ENCODE data around the gene FAM13A.

FAM13A gene

GRCh38 chr4:88825931-88826330, 231.1 kb downstream of the FAM13A start:
- Histone ChIP-seq H3K27me3 (ENCODE audit: control insufficient read depth, insufficient read depth, low read length) (no peaks in the 10 kb centered on the region), H3K4me1 (ENCODE audit: control insufficient read depth, insufficient read depth, low read length) (no peaks in the 10 kb centered on the region), H3K27ac (ENCODE audit: low read length) (no peak overlapping the region), H3K9me3 (ENCODE audit: control insufficient read depth, insufficient read depth, low read length) (no peaks in the 10 kb centered on the region), H3K4me3 (ENCODE audit: low read length) (no peak overlapping the region), H3K36me3 (ENCODE audit: control insufficient read depth, insufficient read depth, low read length) (no peaks in the 10 kb centered on the region)
- WGBS (ENCODE audit: insufficient coverage, insufficient read length) = no CpG with 5 or more reads among the region's 2 CpGs
- DNase-seq (ENCODE audit: low read depth, low spot score) = no peak

- H3K27ac ChIP-seq (ENCODE audit: low read length) = no peak overlapping the region
- no CpG with 5 or more reads among the region's 16 CpGs for WGBS (ENCODE audit: insufficient coverage, insufficient read length)
- peak; percentile 68 for DNase-seq (ENCODE audit: low read depth, low spot score)
Observed at GRCh38 chr4:88823058-88823919, 233.7 kb downstream of the FAM13A start.

GRCh38 chr4:88822034-88822789, 234.8 kb downstream of the FAM13A start:
- H3K4me3 ChIP-seq (ENCODE audit: low read length) = no peak overlapping the region
- no peak for DNase-seq (ENCODE audit: low read depth, low spot score)
- H3K27ac ChIP-seq (ENCODE audit: low read length) = no peak overlapping the region
- H3K9me3 ChIP-seq (ENCODE audit: control insufficient read depth, insufficient read depth, low read length) = no peaks in the 10 kb centered on the region
- no peaks in the 10 kb centered on the region for H3K36me3 ChIP-seq (ENCODE audit: control insufficient read depth, insufficient read depth, low read length)
- no peaks in the 10 kb centered on the region for H3K4me1 ChIP-seq (ENCODE audit: control insufficient read depth, insufficient read depth, low read length)
- no peaks in the 10 kb centered on the region for H3K27me3 ChIP-seq (ENCODE audit: control insufficient read depth, insufficient read depth, low read length)
- no CpG with 5 or more reads among the region's 4 CpGs for WGBS (ENCODE audit: insufficient coverage, insufficient read length)

More at GRCh38 chr4:88823058-88823919, 233.7 kb downstream of the FAM13A start:
- Histone ChIP-seq H3K4me1 (ENCODE audit: control insufficient read depth, insufficient read depth, low read length) (no peaks in the 10 kb centered on the region), H3K4me3 (ENCODE audit: low read length) (no peak overlapping the region; the same call in 1 of the 2 replicates), H3K27me3 (ENCODE audit: control insufficient read depth, insufficient read depth, low read length) (no peaks in the 10 kb centered on the region), H3K9me3 (ENCODE audit: control insufficient read depth, insufficient read depth, low read length) (no peaks in the 10 kb centered on the region), H3K36me3 (ENCODE audit: control insufficient read depth, insufficient read depth, low read length) (no peaks in the 10 kb centered on the region)

GRCh38 chr4:88821522-88821921, 235.5 kb downstream of the FAM13A start:
- no peak for DNase-seq (ENCODE audit: low read depth, low spot score)
- no peaks in the 10 kb centered on the region for H3K36me3 ChIP-seq (ENCODE audit: control insufficient read depth, insufficient read depth, low read length)
- H3K9me3 ChIP-seq (ENCODE audit: control insufficient read depth, insufficient read depth, low read length) = no peaks in the 10 kb centered on the region
- H3K27me3 ChIP-seq (ENCODE audit: control insufficient read depth, insufficient read depth, low read length) = no peaks in the 10 kb centered on the region
- no peaks in the 10 kb centered on the region for H3K4me1 ChIP-seq (ENCODE audit: control insufficient read depth, insufficient read depth, low read length)
- H3K27ac ChIP-seq (ENCODE audit: low read length) = no peak overlapping the region
- no peak overlapping the region for H3K4me3 ChIP-seq (ENCODE audit: low read length)
- WGBS (ENCODE audit: insufficient coverage, insufficient read length) = no CpG with 5 or more reads among the region's 2 CpGs

- no CpG with 5 or more reads among the region's 10 CpGs for WGBS (ENCODE audit: insufficient coverage, insufficient read length)
- Histone ChIP-seq H3K36me3 (ENCODE audit: control insufficient read depth, insufficient read depth, low read length) (no peaks in the 10 kb centered on the region), H3K4me1 (ENCODE audit: control insufficient read depth, insufficient read depth, low read length) (no peaks in the 10 kb centered on the region), H3K27ac (ENCODE audit: low read length) (no peak overlapping the region), H3K9me3 (ENCODE audit: control insufficient read depth, insufficient read depth, low read length) (no peaks in the 10 kb centered on the region), H3K4me3 (ENCODE audit: low read length) (no peak overlapping the region), H3K27me3 (ENCODE audit: control insufficient read depth, insufficient read depth, low read length) (no peaks in the 10 kb centered on the region)
- DNase-seq (ENCODE audit: low read depth, low spot score) = no peak
Observed at GRCh38 chr4:88820698-88821415, 236.1 kb downstream of the FAM13A start.

GRCh38 chr4:88819818-88820697, 236.9 kb downstream of the FAM13A start:
- Histone ChIP-seq H3K27ac (ENCODE audit: low read length) (no peak overlapping the region), H3K9me3 (ENCODE audit: control insufficient read depth, insufficient read depth, low read length) (no peaks in the 10 kb centered on the region), H3K4me1 (ENCODE audit: control insufficient read depth, insufficient read depth, low read length) (no peaks in the 10 kb centered on the region), H3K4me3 (ENCODE audit: low read length) (no peak overlapping the region), H3K36me3 (ENCODE audit: control insufficient read depth, insufficient read depth, low read length) (no peaks in the 10 kb centered on the region), H3K27me3 (ENCODE audit: control insufficient read depth, insufficient read depth, low read length) (no peaks in the 10 kb centered on the region)
- no peak for DNase-seq (ENCODE audit: low read depth, low spot score)
- no CpG with 5 or more reads among the region's 5 CpGs for WGBS (ENCODE audit: insufficient coverage, insufficient read length)

GRCh38 chr4:88818631-88819470, 238.1 kb downstream of the FAM13A start:
- Histone ChIP-seq H3K27ac (ENCODE audit: low read length) (no peak overlapping the region), H3K4me3 (ENCODE audit: low read length) (no peak overlapping the region), H3K9me3 (ENCODE audit: control insufficient read depth, insufficient read depth, low read length) (no peaks in the 10 kb centered on the region), H3K27me3 (ENCODE audit: control insufficient read depth, insufficient read depth, low read length) (no peaks in the 10 kb centered on the region), H3K36me3 (ENCODE audit: control insufficient read depth, insufficient read depth, low read length) (no peaks in the 10 kb centered on the region), H3K4me1 (ENCODE audit: control insufficient read depth, insufficient read depth, low read length) (no peaks in the 10 kb centered on the region)
- WGBS (ENCODE audit: insufficient coverage, insufficient read length) = no CpG with 5 or more reads among the region's 5 CpGs
- DNase-seq (ENCODE audit: low read depth, low spot score) = peak; percentile 33

- Histone ChIP-seq H3K4me3 (ENCODE audit: low read length) (no peak overlapping the region), H3K27me3 (ENCODE audit: control insufficient read depth, insufficient read depth, low read length) (no peaks in the 10 kb centered on the region), H3K4me1 (ENCODE audit: control insufficient read depth, insufficient read depth, low read length) (no peaks in the 10 kb centered on the region), H3K27ac (ENCODE audit: low read length) (no peak overlapping the region), H3K36me3 (ENCODE audit: control insufficient read depth, insufficient read depth, low read length) (no peaks in the 10 kb centered on the region), H3K9me3 (ENCODE audit: control insufficient read depth, insufficient read depth, low read length) (no peaks in the 10 kb centered on the region)
- no peak for DNase-seq (ENCODE audit: low read depth, low spot score)
- WGBS (ENCODE audit: insufficient coverage, insufficient read length) = no CpG with 5 or more reads among the region's 2 CpGs
Observed at GRCh38 chr4:88817740-88818139, 239.2 kb downstream of the FAM13A start.

GRCh38 chr4:88816360-88816759, 240.6 kb downstream of the FAM13A start:
- no CpG with 5 or more reads among the region's 4 CpGs for WGBS (ENCODE audit: insufficient coverage, insufficient read length)
- Histone ChIP-seq H3K27ac (ENCODE audit: low read length) (no peak overlapping the region), H3K27me3 (ENCODE audit: control insufficient read depth, insufficient read depth, low read length) (no peaks in the 10 kb centered on the region), H3K36me3 (ENCODE audit: control insufficient read depth, insufficient read depth, low read length) (no peaks in the 10 kb centered on the region), H3K4me1 (ENCODE audit: control insufficient read depth, insufficient read depth, low read length) (no peaks in the 10 kb centered on the region), H3K9me3 (ENCODE audit: control insufficient read depth, insufficient read depth, low read length) (no peaks in the 10 kb centered on the region), H3K4me3 (ENCODE audit: low read length) (no peak overlapping the region)
- DNase-seq (ENCODE audit: low read depth, low spot score) = no peak
